Choroid plexus epithelial cell (primary cell): Measurements from ENCODE around the gene RBM6.

Experiments
- DNase-seq: peaks from one replicate; pipeline ENCODE4 v3.0.0-alpha.2; 2010; ENCODE audit warnings: low read depth
- H3K4me3 ChIP-seq: 2 replicates; pipeline ENCODE4 v1.5.1; 2011; ENCODE audit warnings: low read depth, mild to moderate bottlenecking, control low read depth, low read length, moderate library complexity
- TF ChIP-seq, protein P1 (sequence below): conservative IDR thresholded peaks from 2 replicates; pipeline ENCODE4 v1.5.1; 2011; ENCODE audit warnings: low read depth, mild to moderate bottlenecking, control low read depth, inconsistent platforms, low read length, moderate library complexity

Gene RBM6

DNA sequence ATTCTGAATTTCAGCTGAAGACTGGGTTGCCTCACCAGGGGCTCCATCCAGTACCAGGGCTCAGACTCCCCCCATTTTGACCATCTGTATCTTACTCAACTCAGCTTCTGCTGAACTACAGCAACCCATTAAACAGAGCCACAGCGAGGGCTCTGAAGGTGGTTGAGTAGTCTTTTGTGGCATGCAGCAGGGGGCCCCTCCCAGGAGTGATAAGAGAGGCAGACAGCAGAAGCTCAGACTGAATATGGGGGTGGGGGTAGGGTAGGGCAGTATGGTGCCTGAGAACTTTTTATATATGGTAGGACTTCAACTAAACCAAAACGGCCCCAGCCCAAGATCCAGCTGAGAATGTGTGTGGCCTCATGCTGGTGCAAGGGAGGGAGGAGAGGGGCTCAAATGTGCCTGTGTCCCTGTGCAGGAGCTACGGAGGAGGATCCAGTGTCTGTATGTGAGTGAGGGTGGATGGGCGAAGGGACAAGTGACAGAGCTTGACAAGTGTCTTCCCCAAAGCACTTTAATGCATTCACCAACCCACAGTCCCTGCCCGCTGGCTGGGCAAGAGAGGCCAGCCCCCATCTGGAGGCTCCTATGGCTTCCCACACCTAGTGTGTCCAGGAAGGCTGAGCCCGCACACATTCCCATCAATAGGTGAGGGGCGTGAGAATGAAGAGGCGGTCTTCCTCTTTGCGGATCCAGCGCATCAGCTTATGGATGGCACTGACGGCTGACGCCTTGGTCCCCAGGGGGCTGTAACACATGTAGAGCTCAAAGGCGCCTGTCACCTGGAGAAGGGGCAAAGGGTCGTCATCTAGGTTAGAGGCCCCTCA, 31.4 kb upstream of the RBM6 start:
- peak; percentile 22 for DNase-seq
- TF ChIP-seq, protein P1, sequence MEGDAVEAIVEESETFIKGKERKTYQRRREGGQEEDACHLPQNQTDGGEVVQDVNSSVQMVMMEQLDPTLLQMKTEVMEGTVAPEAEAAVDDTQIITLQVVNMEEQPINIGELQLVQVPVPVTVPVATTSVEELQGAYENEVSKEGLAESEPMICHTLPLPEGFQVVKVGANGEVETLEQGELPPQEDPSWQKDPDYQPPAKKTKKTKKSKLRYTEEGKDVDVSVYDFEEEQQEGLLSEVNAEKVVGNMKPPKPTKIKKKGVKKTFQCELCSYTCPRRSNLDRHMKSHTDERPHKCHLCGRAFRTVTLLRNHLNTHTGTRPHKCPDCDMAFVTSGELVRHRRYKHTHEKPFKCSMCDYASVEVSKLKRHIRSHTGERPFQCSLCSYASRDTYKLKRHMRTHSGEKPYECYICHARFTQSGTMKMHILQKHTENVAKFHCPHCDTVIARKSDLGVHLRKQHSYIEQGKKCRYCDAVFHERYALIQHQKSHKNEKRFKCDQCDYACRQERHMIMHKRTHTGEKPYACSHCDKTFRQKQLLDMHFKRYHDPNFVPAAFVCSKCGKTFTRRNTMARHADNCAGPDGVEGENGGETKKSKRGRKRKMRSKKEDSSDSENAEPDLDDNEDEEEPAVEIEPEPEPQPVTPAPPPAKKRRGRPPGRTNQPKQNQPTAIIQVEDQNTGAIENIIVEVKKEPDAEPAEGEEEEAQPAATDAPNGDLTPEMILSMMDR, result no peak
- H3K4me3 ChIP-seq, result no peak overlapping the region

GRCh38 chr3:49910409-49911123, 29.4 kb upstream of the RBM6 start:
- H3K4me3 ChIP-seq, result no peak overlapping the region
- DNase-seq, result no peak
- TF ChIP-seq, protein P1, result no peak

GRCh38 chr3:49911124-49911420, 28.9 kb upstream of the RBM6 start:
- H3K4me3 ChIP-seq, result no peak overlapping the region
- TF ChIP-seq, protein P1, result no peak
- DNase-seq, result no peak

DNA sequence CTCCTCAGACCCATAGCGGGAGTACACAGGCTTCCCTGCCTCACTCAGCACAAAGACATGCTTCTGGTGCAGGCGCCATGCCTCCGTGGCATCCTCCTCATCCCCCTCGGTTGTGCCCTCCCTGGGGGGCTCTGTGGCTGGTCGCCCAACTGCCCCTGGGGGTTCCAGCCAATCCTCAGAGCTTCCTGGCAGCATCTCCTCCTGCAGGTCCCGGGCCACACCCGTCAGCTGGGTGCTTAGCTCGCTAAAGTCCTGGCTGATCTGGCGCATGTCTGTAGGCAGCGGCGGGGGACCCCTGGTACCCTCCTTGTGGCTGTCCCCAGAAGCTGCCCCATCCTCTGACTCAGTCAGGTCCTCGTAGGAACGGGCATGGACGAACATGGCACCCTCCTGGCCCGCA, 28.3 kb upstream of the RBM6 start:
- DNase-seq, result no peak
- H3K4me3 ChIP-seq, result no peak overlapping the region
- TF ChIP-seq, protein P1, result no peak

GRCh38 chr3:49912881-49913281, 27.1 kb upstream of the RBM6 start:
- no peak for DNase-seq

DNA sequence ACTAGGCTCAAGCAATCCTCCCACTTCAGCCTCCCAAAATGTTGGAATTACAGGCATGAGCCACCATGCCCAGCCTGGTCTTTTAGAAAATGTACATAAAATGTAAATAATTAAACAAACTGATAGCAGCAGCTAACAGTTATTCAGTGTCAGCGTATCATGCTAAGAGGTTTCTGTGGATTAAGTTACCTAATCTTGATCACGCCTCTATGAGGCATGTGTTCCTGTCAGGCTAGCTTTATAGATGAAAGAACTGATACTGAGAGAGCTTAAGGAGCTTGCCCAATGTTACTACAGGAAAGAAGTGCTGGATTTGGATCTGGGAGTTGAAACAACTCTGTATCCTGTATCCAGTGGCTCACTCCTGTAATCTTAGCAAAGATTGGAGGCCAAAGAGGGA, 25.0 kb upstream of the RBM6 start:
- TF ChIP-seq, protein P1, result no peak
- DNase-seq, result no peak
- no peak overlapping the region for H3K4me3 ChIP-seq

More at GRCh38 chr3:49912881-49913281, 27.1 kb upstream of the RBM6 start:
- TF ChIP-seq, protein P1, result no peak
- no peak overlapping the region for H3K4me3 ChIP-seq
